H1 (cell line): ENCODE results near the gene FXR2. TPM values are rescaled to one million over a fixed set of nuclear protein-coding genes. Genes with fewer than 3 reads are reported as not detected.

ENCODE experiments used
- CTCF ChIA-PET: fragments of 300-600 bp; sonication (Branson Sonifier 250); formaldehyde crosslinking; loops from one replicate; lab custom pipeline; 2021; ENCODE audit not compliant: partially characterized antibody; lab: Charles Lee
- POLR2A ChIA-PET: fragments of 300-600 bp; sonication (Branson Sonifier 250); formaldehyde crosslinking; loops from one replicate; lab custom pipeline; 2021; ENCODE audit warnings: inconsistent platforms; ENCODE audit not compliant: partially characterized antibody; lab: Charles Lee
- DNase-seq, 2 experiments: peaks; one replicate each; pipeline versions ENCODE4 v3.0.0 to v3.0.0-alpha.2; 2010 to 2022; ENCODE audit warnings: low spot score in 2 of 2, low read depth in 1 of 2, mixed read lengths in 1 of 2
- FAIRE-seq: peaks from 2 replicates; lab custom pipeline; 2011; peaks lifted over from hg19 to GRCh38; lab: Jason Lieb, UNC
- H2AFZ ChIP-seq: 2 replicates; pipeline ENCODE4 v1.8.1; 2012; ENCODE audit warnings: low read length, inconsistent platforms
- H2AK5ac ChIP-seq: 2 replicates; pipeline ENCODE4 v1.6.1; 2013; ENCODE audit warnings: low read depth, low read length
- H2BK120ac ChIP-seq: replicated peaks from 2 replicates; pipeline ENCODE3; 2013; ENCODE audit warnings: low read depth, low read length, inconsistent platforms
- H2BK12ac ChIP-seq: 2 replicates; pipeline ENCODE4 v1.6.1; 2013; ENCODE audit warnings: low read depth, low read length
- H2BK15ac ChIP-seq: 2 replicates; pipeline ENCODE4 v1.6.1; 2013; ENCODE audit warnings: low read length
- H2BK20ac ChIP-seq: 2 replicates; pipeline ENCODE4 v1.6.1; 2013; ENCODE audit warnings: low read length
- H2BK5ac ChIP-seq: 2 replicates; pipeline ENCODE4 v1.6.1; 2013; ENCODE audit warnings: low read depth, low read length
- H3K14ac ChIP-seq: 2 replicates; pipeline ENCODE4 v1.6.1; 2013; ENCODE audit warnings: inconsistent platforms; ENCODE audit not compliant: insufficient read length
- H3K18ac ChIP-seq: 2 replicates; pipeline ENCODE4 v1.6.1; 2013; ENCODE audit warnings: low read length; ENCODE audit errors: extremely low read depth
- H3K23ac ChIP-seq: 2 replicates; pipeline ENCODE4 v1.6.1; 2013; ENCODE audit warnings: inconsistent platforms; ENCODE audit not compliant: insufficient read length
- H3K23me2 ChIP-seq: 2 replicates; pipeline ENCODE4 v1.6.1; 2013; ENCODE audit warnings: low read depth, low read length
- H3K27ac ChIP-seq: 2 replicates; pipeline ENCODE4 v1.6.1; 2011; ENCODE audit warnings: low read depth, low read length, inconsistent platforms
- H3K27me3 ChIP-seq, 4 experiments: replicated peaks in 1 of 4; 1 replicate in 1 of 4; 2 replicates in 3 of 4; pipeline versions ENCODE4 v1.6.1 to v1.8.1; 2011 to 2013; ENCODE audit warnings: low read length in 3 of 4, mild to moderate bottlenecking in 3 of 4, inconsistent platforms in 2 of 4, mixed read lengths in 2 of 4, moderate library complexity in 1 of 4; ENCODE audit not compliant: control insufficient read depth in 3 of 4, insufficient read depth in 3 of 4; ENCODE audit errors: extremely low read depth in 1 of 4
- H3K36me3 ChIP-seq, 4 experiments: 2 replicates each; pipeline versions ENCODE4 v1.6.1 to v1.8.1; 2011 to 2013; ENCODE audit warnings: mild to moderate bottlenecking in 4 of 4, low read length in 3 of 4, moderate library complexity in 2 of 4, control low read depth in 1 of 4, inconsistent platforms in 1 of 4; ENCODE audit not compliant: insufficient read depth in 4 of 4, control insufficient read depth in 2 of 4
- H3K4ac ChIP-seq: replicated peaks from 2 replicates; pipeline ENCODE3; 2013; ENCODE audit warnings: low read length, low read depth, mixed read lengths, inconsistent platforms; ENCODE audit not compliant: insufficient read length
- H3K4me1 ChIP-seq, 4 experiments: replicated peaks in 1 of 4; 1 replicate in 1 of 4; 2 replicates in 3 of 4; pipeline versions ENCODE4 v1.6.1 to v1.8.1; 2011 to 2013; ENCODE audit warnings: low read length in 3 of 4, inconsistent platforms in 2 of 4, mixed read lengths in 1 of 4; ENCODE audit not compliant: insufficient read depth in 4 of 4, control insufficient read depth in 3 of 4
- H3K4me2 ChIP-seq, 2 experiments: 2 replicates each; pipeline versions ENCODE4 v1.6.1 to v1.8.1; 2011 to 2013; ENCODE audit warnings: low read depth in 2 of 2, low read length in 2 of 2, control low read depth in 1 of 2, inconsistent platforms in 1 of 2, mild to moderate bottlenecking in 1 of 2; ENCODE audit not compliant: insufficient read depth in 1 of 2
- H3K4me3 ChIP-seq, 4 experiments: fragments of 200-600, 300-600 bp in 1 of 4; sonication (generic), shearing (Covaris generic), sonication (Bioruptor Twin) in 1 of 4; 2 replicates each; pipeline versions ENCODE4 v1.5.1 to v1.8.1; 2011 to 2016; ENCODE audit warnings: low read length in 4 of 4, low read depth in 3 of 4, control low read depth in 2 of 4, inconsistent platforms in 2 of 4, mild to moderate bottlenecking in 2 of 4, mixed read lengths in 1 of 4, moderate library complexity in 1 of 4; ENCODE audit not compliant: insufficient read depth in 2 of 4; ENCODE audit errors: extremely low read depth in 1 of 4
- H3K56ac ChIP-seq: replicated peaks from 2 replicates; pipeline ENCODE3; 2013; ENCODE audit warnings: low read depth, mild to moderate bottlenecking, mixed read lengths, low read length, inconsistent platforms; ENCODE audit not compliant: insufficient read length
- H3K79me1 ChIP-seq: 2 replicates; pipeline ENCODE4 v1.6.1; 2013; ENCODE audit warnings: low read depth, low read length, control low read depth
- H3K79me2 ChIP-seq, 2 experiments: 2 replicates each; pipeline versions ENCODE4 v1.6.1 to v1.8.1; 2012 to 2013; ENCODE audit warnings: low read length in 2 of 2, mild to moderate bottlenecking in 2 of 2, inconsistent platforms in 1 of 2; ENCODE audit not compliant: insufficient read depth in 2 of 2, control insufficient read depth in 1 of 2
- H3K9ac ChIP-seq, 4 experiments: replicated peaks in 1 of 4; 1 replicate in 1 of 4; 2 replicates in 3 of 4; pipeline versions ENCODE4 v1.6.1 to v1.8.1; 2011 to 2013; ENCODE audit warnings: low read depth in 3 of 4, low read length in 3 of 4, control low read depth in 2 of 4, mild to moderate bottlenecking in 2 of 4, moderate library complexity in 2 of 4, inconsistent platforms in 1 of 4; ENCODE audit errors: extremely low read depth in 1 of 4
- H3K9me3 ChIP-seq, 2 experiments: 2 replicates each; pipeline versions ENCODE4 v1.6.1 to v1.8.1; 2012 to 2013; ENCODE audit warnings: mild to moderate bottlenecking in 2 of 2, moderate library complexity in 2 of 2, control low read depth in 1 of 2, inconsistent platforms in 1 of 2, low read depth in 1 of 2, low read length in 1 of 2, mixed read lengths in 1 of 2; ENCODE audit not compliant: insufficient read depth in 2 of 2
- H4K20me1 ChIP-seq, 2 experiments: replicated peaks in 1 of 2; 2 replicates each; pipeline versions ENCODE3 to v1.8.1; 2011 to 2013; ENCODE audit warnings: inconsistent platforms in 2 of 2, low read length in 2 of 2, mild to moderate bottlenecking in 1 of 2; ENCODE audit not compliant: insufficient read depth in 2 of 2, control insufficient read depth in 1 of 2
- H4K5ac ChIP-seq: 2 replicates; pipeline ENCODE4 v1.6.1; 2013; ENCODE audit warnings: low read length, low read depth, mixed read lengths, inconsistent platforms; ENCODE audit not compliant: insufficient read length
- H4K8ac ChIP-seq: 2 replicates; pipeline ENCODE4 v1.8.0; 2013; ENCODE audit warnings: mild to moderate bottlenecking, moderate library complexity, low read length, inconsistent platforms; ENCODE audit not compliant: insufficient read depth; ENCODE audit errors: extremely low read depth
- H4K91ac ChIP-seq: replicated peaks from 2 replicates; pipeline ENCODE3; 2013; ENCODE audit warnings: low read length, mixed read lengths, inconsistent platforms; ENCODE audit not compliant: insufficient read length
- CHD2 ChIP-seq: IDR thresholded peaks from 2 replicates; pipeline ENCODE4 v1.6.1; 2012; ENCODE audit warnings: low read length, improper control_type of control experiment
- GTF2F1 ChIP-seq: IDR thresholded peaks from 2 replicates; pipeline ENCODE4 v1.6.1; 2012; ENCODE audit warnings: low read depth, low read length, improper control_type of control experiment, borderline replicate concordance
- MAFK ChIP-seq: IDR thresholded peaks from 2 replicates; pipeline ENCODE4 v1.6.1; 2012; ENCODE audit warnings: low read depth, mild to moderate bottlenecking, improper control_type of control experiment, low read length
- POLR2A ChIP-seq, 2 experiments: IDR thresholded peaks; 1 replicate in 1 of 2; 2 replicates in 1 of 2; pipeline ENCODE4 v1.6.1; 2011; ENCODE audit warnings: low read depth in 2 of 2, low read length in 2 of 2, mild to moderate bottlenecking in 2 of 2; ENCODE audit errors: control extremely low read depth in 1 of 2
- POLR2AphosphoS5 ChIP-seq: IDR thresholded peaks from 2 replicates; pipeline ENCODE4 v1.6.1; 2011; ENCODE audit warnings: low read depth, low read length
- POU5F1 ChIP-seq: IDR thresholded peaks from 2 replicates; pipeline ENCODE4 v1.6.1; 2011; ENCODE audit warnings: low read depth, mild to moderate bottlenecking, low read length, moderate library complexity
- SIX5 ChIP-seq: IDR thresholded peaks from 2 replicates; pipeline ENCODE4 v1.6.1; 2011; ENCODE audit warnings: mild to moderate bottlenecking, low read depth, low read length
- SP1 ChIP-seq: IDR thresholded peaks from 2 replicates; pipeline ENCODE4 v1.6.1; 2011; ENCODE audit warnings: low read depth, low read length
- TCF12 ChIP-seq: IDR thresholded peaks from 2 replicates; pipeline ENCODE4 v1.6.1; 2011; ENCODE audit warnings: low read depth, mild to moderate bottlenecking, low read length
- whole genome bisulfite sequencing, 2 experiments: shearing (Covaris generic) in 1 of 2; methylation state at CpG; one replicate each; pipeline versions ENCODE4 v1.1.6 to v1.1.7; 2013 to 2015; ENCODE audit warnings: low lambda C conversion rate in 2 of 2, mixed read lengths in 2 of 2, inconsistent platforms in 1 of 2, low coverage in 1 of 2, missing lambda C conversion rate in 1 of 2; ENCODE audit not compliant: insufficient replicate concordance in 2 of 2, insufficient coverage in 1 of 2, insufficient read length in 1 of 2; ENCODE audit errors: extremely low coverage in 1 of 2, missing lambda C conversion rate in 1 of 2; 5-methylcytosine and 5-hydroxymethylcytosine counted together
- polyA plus RNA-seq, 7 experiments: library from polyadenylated mRNA; depleted of rRNA in 3 of 7; stranded (reverse) in 5 of 7; unstranded in 2 of 7; fragments of >200 nt in 5 of 7; fragments of 200-250 nt in 2 of 7; gene quantifications; 1 replicate in 5 of 7; 2 replicates in 1 of 7; 4 replicates in 1 of 7; pipeline versions ENCODE4 v1.2.1 to v1.2.3, GENCODE V29; 2011 to 2013; ENCODE audit warnings: missing spikeins in 2 of 7, mixed read lengths in 2 of 7
- total RNA-seq: library from RNA; stranded (reverse); fragmentation: NEBNext Ultra II Directional; extraction: Animal tissue kit (Norgen Biotek cat#: 25700); gene quantifications from 2 replicates; pipeline ENCODE4 v1.2.1, GENCODE V29; 2021

Gene FXR2
- total and polyA plus RNA-seq, 2 of the 8 experiments (the other 6 are each of a cell fraction or from before 2014, with no cell fraction given) = 26.2 to 44.0 TPM

DNA sequence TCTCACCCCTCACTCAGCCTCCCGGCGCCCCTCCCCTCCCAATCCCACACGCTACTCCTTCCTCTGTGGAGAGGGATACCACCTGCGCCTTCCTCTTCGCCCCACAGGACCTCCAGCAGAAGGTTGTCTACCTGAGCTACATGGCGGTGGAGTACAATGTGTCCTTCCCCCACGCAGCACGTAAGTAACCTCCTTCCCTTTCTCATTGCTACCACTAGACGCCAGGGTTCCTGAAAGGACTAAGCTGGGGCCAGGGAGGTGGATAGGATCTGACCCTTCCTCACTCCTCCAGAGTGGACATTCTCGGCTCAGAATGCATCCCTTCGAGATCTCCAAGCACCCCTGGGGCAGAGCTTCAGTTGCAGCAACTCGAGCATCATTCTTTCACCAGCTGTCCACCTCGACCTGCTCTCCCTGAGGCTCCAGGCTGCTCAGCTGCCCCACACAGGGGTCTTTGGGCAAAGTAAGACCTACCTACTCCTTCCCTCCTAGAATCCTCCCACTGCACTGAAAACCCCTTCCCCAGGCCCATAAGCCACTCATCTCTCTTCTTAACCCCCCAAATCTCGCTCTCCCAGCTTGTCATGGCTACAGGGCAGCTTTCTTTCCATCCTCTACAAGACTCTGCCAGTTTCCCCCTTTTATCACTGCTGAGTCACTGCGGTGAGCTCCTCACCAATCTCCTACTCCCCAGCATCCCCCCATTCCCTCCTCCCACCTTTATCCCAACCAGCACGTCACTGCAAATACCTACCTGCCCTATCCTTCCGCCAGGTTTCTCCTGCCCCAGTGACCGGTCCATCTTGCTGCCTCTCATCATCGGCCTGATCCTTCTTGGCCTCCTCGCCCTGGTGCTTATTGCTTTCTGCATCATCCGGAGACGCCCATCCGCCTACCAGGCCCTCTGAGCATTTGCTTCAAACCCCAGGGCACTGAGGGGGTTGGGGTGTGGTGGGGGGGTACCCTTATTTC, 33.8 kb downstream of the FXR2 start:
- Histone ChIP-seq H3K4me2 (no peak overlapping the region), H4K8ac (no peak overlapping the region; the same call in 1 of the 2 replicates), H3K27me3 (no peaks in the 10 kb centered on the region), H3K4me3 (no peak overlapping the region), H3K23ac (no peak overlapping the region), H4K5ac (no peak overlapping the region), H3K79me1 (peaks cover 4% of the 10 kb centered on the region; the same call in 1 of the 2 replicates), H2BK12ac (peak overlapping the region; percentile 17; the same call in 1 of the 2 replicates), H3K36me3 (peaks cover 22 to 32% (median 27%) of the 10 kb centered on the region in 4 experiments), H2AFZ (no peak overlapping the region), H2BK120ac (no peak overlapping the region), H3K27ac (no peak overlapping the region), H3K4me1 (peaks cover 0 to 16% (median 5%) of the 10 kb centered on the region in 4 experiments; a peak in 5 of 7 replicates), H2BK5ac (0 out of 2 replicates have a peak overlapping the region, but pooled peaks have one; percentile 44), H3K79me2 (peaks cover 0 to 6% of the 10 kb centered on the region in 2 experiments; a peak in 1 of 4 replicates), H3K9me3 (no peaks in the 10 kb centered on the region), H3K23me2 (peaks cover 11% of the 10 kb centered on the region; the same call in 1 of the 2 replicates), H2BK15ac (no peak overlapping the region), H2BK20ac (no peak overlapping the region), H4K91ac (peak overlapping the region; percentile 20), H3K56ac (no peak overlapping the region), H3K18ac (no peak overlapping the region), H3K14ac (no peak overlapping the region), H4K20me1 (peaks cover 10 to 11% of the 10 kb centered on the region in 2 experiments), H3K4ac (no peak overlapping the region), H2AK5ac (peak overlapping the region; percentile 88; the same call in 1 of the 2 replicates), H3K9ac (no peak overlapping the region)
- ChIA-PET CTCF (interaction anchor here (1.2 to 3.0 kb wide), 5 partner anchors 9 to 107 kb away, joined by 6 to 17 read pairs (median 11); partner anchors contain the start of genes SOX15, TP53 and WRAP53), POLR2A (interaction anchor here (0.6 to 37.5 kb wide), 16 partner anchors 1 to 252 kb away, joined by 3 to 1144 read pairs (median 4); partner anchors contain the start of genes ATP1B2, CD68, FXR2 and MPDU1)
- no peak for FAIRE-seq
- DNase-seq = peak in 1 of 2 experiments; percentile 48
- WGBS, 2 experiments = 91% methylated on average over 23 of the region's 23 CpGs; no CpG with 5 or more reads in 1 of the 2 experiments
- TF ChIP-seq POU5F1 (no peak), POLR2AphosphoS5 (no peak), CHD2 (no peak), POLR2A (IDR thresholded peaks at IDR 0.05; ENCODE audit: control extremely low read depth in 1 of 2, low read depth in 2 of 2, low read length in 2 of 2) (0 out of 3 replicates have a peak, but pooled peaks of 1 of the 2 experiments have one; percentile 10), SP1 (no peak), GTF2F1 (no peak), TCF12 (no peak), SIX5 (no peak), MAFK (no peak)
